IPS DF 19.7 (cell line): ENCODE data around the gene CDK5.

ENCODE experiments used
- DNase-seq: peaks from one replicate; pipeline ENCODE4 v3.0.0-alpha.2; 2013; ENCODE audit warnings: low read depth, low spot score

Gene CDK5

DNA sequence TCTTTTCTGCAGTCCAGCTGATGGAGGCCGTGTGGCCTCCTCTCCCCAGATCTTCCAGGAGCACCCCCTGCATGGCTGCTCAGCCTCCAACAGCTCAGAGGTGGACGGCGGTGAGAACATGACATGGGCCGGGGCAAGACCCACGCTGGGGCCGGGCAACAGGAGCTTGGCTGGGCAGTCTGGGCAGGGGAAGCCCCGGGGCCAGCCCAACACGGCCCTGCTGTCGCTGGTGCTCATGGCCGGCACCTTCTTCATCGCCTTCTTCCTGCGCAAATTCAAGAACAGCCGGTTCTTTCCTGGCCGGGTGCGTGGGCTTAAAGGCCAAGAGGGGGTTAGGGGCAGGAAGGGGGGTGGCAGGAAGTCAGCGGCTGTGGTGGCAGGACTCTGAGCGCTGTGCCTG is 16.3 kb upstream of the CDK5 start:
- no peak for DNase-seq

- DNase-seq, result no peak
These were observed 13.6 kb upstream of the CDK5 start for GRCh38 chr7:151071032-151071866.

- DNase-seq, result no peak
These were observed 12.9 kb upstream of the CDK5 start for GRCh38 chr7:151070574-151070960.

GRCh38 chr7:151069841-151070573 is 12.3 kb upstream of the CDK5 start:
- DNase-seq, result no peak

- DNase-seq, result no peak
These were observed 10.5 kb upstream of the CDK5 start for GRCh38 chr7:151068069-151068773.

DNA sequence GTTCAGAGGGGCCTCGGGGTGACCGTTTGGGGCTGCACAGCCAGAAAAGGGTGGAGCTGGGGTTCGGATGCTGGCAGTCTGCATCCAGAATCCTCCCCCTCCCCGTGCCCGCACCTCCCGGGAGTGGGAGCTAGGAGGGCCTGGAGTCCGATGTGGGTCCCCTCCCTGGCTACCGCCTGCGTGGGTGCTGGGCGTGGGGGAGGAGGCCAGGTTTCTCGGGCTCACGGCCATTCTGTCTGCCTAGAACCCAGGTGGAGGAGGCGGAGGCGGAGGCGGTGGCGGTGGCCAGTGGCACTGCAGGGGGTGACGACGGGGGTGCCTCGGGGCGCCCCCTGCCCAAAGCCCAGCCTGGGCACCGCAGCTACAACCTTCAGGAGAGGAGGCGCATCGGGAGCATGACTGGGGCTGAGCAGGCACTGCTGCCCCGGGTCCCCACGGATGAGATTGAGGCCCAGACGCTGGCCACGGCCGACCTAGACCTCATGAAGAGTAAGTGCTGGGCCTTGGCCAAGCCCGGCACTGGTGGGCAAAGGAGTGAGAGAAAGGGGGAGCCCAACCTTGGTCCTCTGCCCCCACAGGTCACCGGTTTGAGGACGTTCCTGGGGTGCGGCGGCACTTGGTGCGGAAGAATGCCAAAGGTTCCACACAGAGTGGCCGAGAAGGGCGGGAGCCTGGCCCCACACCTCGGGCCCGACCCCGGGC is 8.7 kb upstream of the CDK5 start:
- DNase-seq, result no peak

DNA sequence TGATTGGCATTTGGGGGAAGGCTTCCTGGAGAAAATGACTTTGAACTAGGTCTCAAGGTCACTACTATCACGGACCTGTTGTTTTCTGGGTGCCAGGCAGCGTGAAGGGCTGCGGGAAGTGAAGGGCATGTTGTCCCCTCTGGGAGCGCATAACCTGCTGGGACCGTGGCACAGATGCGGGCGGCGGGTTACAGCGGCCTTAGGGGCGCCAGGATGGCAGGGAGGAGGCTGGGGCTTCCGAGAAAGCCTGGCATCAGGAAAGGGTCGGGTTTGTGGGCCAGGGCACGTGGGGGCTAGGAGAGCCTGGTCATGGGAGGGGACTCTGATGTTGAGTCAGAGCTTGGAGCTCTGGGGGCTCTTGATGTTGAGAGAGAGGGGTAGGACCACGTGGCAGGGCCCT is 7.8 kb upstream of the CDK5 start:
- DNase-seq, result no peak

DNA sequence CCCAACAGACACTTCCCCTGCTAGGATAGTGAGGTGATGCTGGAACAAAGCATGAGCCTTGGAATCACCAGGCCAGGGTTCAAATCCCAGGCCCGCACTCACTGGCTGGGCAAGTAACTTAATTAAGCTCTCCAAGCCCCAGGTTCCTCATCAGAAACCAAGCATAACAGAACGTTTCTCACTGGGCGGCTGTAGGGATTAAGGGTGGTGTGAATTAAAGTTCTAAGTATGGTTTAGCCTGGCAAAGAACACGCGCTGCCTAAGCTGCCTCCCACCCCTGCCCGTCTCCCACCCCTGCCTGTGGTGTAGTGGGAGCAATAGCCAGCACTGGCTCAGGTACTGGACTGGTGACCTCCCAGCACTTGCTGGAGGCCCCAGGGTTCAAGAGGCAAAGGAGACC is 7.3 kb upstream of the CDK5 start:
- no peak for DNase-seq

- DNase-seq, result no peak
These were observed 6.8 kb upstream of the CDK5 start for GRCh38 chr7:151064454-151064853.

DNA sequence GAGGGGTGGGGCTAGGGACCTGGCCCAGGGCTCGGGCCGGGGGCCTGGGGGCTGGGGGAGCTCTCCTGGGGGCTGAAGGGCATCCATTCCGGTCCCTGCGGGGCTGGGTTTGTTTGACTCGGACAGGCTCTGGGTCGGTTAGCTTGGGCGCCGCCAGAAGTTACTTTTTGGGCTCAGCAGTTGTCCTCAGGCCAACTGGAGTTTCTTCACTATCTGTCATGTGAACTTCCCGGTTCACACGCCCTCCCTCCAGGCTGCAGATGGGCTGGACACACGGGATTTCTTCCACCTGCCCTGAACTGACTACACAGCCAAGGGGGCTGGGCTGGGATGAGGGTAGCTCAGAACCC is 5.5 kb upstream of the CDK5 start:
- no peak for DNase-seq

DNA sequence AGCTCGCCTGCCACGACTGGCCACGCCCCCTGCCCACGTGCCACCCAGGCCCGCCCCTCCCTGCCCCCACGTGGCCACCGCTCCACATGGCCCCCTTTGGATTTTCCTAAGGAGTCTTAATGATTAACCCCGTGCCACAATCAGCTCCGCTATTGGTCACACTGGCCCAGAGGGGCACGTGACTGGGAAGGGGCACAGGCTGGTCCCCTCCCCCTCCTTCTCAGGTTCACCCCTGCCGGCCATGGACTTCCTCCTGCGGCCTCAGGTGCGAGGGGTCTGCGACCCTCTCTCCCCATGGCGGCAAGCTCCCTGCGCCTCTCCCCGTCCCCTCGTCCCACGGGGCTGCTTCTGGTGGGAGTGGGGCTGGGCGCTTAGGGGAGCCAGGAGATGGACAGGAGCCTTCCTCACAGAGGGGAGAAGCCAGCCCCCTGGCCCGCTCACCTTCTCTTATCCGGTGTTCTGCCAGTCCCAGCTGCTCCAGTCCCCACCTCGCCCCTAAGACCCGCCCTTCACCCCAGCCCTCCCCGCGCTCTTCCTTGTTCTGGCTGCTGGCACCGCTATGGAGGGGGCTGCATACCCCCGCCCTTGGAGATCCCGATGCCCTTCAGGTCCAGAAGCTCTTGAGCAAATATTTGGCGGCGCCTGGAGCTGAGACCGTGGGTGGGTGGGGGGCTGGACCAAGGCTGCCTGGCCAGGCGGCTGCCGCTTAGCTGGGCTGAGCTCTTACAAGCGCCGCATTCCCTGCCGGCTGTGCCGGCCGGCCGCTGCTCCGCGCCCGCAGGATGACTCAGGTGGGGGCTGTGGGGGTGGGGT is 4.9 kb upstream of the CDK5 start:
- DNase-seq, result peak; percentile 90

DNA sequence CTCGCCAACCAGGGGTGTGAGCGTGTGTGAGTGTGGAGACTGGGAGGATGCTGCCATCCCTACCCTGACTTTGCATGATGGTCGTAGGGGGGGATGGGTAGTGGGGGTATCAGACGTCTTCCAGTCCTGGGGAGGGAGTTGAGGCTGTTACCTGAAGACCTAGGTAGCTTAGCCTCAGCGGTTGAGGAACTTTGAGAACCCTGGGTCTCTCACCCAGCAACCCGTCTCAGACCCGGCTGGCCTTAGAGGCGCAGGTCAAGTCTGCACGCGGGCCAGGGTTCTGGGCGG is 4.4 kb upstream of the CDK5 start:
- DNase-seq, result no peak

DNA sequence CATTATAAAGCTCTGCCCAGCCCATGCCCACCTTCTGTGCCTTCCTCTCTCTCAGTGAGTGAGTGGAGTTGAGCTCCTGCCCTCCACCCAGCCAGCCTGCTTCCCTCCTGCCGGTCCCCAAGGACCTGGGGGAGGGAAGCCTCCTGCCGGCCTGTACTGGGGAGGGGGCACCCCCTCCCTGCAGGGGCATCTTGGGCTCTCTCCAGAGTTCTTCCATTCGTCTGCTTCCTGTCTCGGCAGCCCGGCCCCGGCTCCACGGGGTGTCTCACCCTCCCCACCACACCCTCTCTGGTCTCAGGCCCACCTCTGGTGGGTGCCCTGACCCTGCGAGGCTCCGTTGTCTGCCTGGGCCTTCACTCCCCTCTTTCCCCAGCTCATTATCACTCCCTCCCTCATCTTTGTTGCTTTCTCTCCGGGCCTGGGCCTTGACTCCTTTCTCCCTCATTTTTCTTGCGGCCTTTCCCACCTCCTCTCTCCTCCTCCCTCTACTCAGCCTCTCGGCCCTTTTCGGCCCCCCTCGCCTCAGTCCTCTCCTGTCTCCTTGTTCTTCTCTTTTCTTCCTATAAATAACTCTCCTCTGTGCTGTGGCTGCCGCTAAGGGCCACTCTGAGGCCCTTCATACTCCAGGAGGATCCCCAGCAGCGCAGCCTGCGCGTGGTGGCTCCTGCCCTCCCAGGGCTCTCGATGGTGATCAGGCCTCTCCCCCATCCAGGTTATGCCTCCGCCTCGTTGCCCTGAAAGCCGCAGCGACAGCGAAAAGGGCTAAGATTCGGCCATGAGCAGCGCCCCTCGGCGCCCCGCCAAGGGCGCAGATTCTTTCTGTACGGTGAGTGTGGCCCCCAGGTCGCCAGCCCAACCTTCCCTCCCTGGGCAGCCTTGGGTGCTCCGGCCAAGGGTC is 3.8 kb upstream of the CDK5 start:
- no peak for DNase-seq

- no peak for DNase-seq
These were observed 2.9 kb upstream of the CDK5 start for GRCh38 chr7:151060416-151061212.

DNA sequence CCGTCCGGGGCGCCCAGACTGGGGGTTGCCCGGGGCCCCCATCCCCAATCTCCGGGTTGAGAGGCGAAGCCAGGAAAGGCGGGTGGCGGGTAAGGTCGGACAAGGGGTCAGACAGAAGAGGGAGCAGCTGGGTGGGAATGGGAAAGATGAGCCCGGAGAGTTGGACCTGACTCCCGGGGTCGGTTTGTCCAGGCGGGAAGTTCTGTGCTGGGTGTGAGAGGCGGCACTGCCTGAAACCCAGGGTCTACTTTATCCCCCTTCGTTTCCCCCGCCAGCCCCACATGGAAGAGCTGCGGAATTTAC is 2.4 kb upstream of the CDK5 start:
- no peak for DNase-seq

DNA sequence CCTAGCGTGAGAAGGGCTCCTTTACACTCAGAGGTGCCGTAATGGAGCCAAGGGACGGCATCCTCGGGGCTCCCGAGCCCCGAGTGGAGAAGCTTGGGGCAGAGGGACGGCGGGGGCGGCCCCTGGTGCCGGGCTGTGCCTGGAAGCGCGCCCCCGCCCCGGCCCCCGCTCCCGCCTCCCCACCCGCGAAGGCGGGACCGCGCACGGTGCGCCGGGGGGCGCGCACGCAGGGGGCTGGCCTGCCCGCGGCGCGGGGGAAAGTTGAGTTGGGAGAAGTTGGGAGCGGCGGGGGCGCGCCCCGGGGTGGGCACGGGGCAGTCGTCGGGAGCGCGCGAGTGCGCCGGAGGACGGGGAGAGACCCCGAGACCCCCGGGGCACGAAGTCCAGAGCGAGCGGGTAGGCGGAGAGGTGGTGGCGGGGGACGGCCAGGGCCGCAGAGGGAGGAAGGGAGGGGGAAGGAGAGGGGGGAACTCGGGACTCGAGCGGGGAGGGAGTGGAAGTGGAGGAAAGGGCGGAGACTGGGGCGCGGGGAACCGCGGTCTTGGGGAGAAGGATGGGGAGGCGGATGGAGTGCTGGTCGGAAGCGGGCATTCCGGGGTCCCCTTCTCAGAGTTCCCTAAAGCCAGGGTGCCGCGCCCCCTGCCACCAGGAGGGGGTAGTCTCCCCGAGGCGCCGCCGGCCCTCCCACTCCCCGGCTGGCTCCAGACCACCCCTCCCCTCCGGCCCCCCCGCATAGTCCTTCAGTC is 1.8 kb upstream of the CDK5 start, which contains the start of gene SLC4A2:
Gene SLC4A2 (plus strand): TSS at position 223 of the 746 bp plus-strand sequence. CDS start 2,399 bp downstream, outside the sequence.
- no peak for DNase-seq

DNA sequence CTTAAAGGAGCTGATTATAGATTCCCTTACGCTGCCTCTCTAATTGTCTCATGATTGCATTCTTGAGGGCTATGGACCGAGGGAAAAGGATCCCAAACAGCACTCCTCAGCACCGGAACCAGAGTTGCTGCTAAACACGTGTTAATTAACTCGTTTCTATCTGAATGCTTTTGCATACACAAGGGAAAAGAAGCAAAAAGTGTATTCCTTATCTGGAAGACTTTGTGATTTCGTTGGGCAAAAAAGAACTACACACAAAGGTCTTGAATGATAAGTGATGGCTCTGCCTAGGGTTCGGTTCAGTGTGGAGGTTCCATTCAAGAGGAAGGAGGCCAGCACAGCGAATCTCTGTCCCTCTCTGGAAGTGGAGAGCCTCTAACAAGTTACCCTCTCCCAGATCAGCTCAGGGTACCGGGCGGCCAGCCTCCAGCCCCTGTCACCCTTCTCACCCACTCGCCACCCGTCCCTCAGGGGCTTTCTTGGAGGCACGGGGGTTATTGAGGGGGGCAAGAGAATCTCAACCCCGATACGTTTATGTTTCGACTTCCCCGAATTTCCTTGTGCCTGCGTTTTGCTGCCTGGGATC is 1.2 kb upstream of the CDK5 start:
- DNase-seq, result no peak

GRCh38 chr7:151057989-151058780 is 488 bp upstream of the CDK5 start:
- DNase-seq, result peak; percentile 100
